K562 (cell line): Measurements from ENCODE around the gene ALK. TPM values are rescaled to one million over a fixed set of nuclear protein-coding genes. Genes with fewer than 3 reads are reported as not detected.

ENCODE experiments used
- ATAC-seq: fragments of 200-7000 bp; cut with Tn5 transposase; 3 replicates; pipeline ENCODE4 v1.9.1; 2020; ENCODE audit warnings: moderate library complexity
- BruUV-seq: library from RNA; stranded (reverse); fragments of 400-500 nt; replicated peaks from 2 replicates; lab custom pipeline; 2021; lab: Mats Ljungman, UMichigan
- CTCF ChIA-PET: fragments of 300-600 bp; formaldehyde crosslinking; extraction: SDS; loops from one replicate; lab custom pipeline; 2021; ENCODE audit warnings: low intra/inter-chr PET ratio; lab: Yijun Ruan, JAX
- POLR2A ChIA-PET: fragments of 300-600, 350-650 bp; sonication (Branson Sonifier 250); formaldehyde crosslinking; extraction: SDS; loops from one replicate; lab custom pipeline; 2021; ENCODE audit warnings: antibody characterized with exemption, inconsistent platforms; lab: Yijun Ruan, JAX
- DNase-seq, 4 experiments: peaks; one replicate each; pipeline versions ENCODE4 v3.0.0 to v3.0.0-alpha.2; 2011 to 2018; ENCODE audit warnings: low spot score in 3 of 4, mixed read lengths in 3 of 4; ENCODE audit errors: extremely low read depth in 1 of 4
- FAIRE-seq: peaks from 2 replicates; lab custom pipeline; 2011; peaks lifted over from hg19 to GRCh38; lab: Jason Lieb, UNC
- H2AFZ ChIP-seq: 2 replicates; pipeline ENCODE4 v1.6.0; 2011; ENCODE audit warnings: low read depth, low read length, control low read depth, inconsistent platforms
- H3K27ac ChIP-seq: fragments of 200-600 bp; 3 replicates; pipeline ENCODE4 v1.8.0; 2011; ENCODE audit warnings: low read depth, mild to moderate bottlenecking, control low read depth, inconsistent platforms, low read length, moderate library complexity, mixed read lengths; ENCODE audit errors: extremely low read depth
- H3K27me3 ChIP-seq, 2 experiments: fragments of 300-600 bp in 1 of 2; 2 replicates in 1 of 2; 3 replicates in 1 of 2; pipeline versions ENCODE4 v1.6.0 to v1.8.0; 2011; ENCODE audit warnings: inconsistent platforms in 2 of 2, low read length in 2 of 2, mild to moderate bottlenecking in 1 of 2, mixed read lengths in 1 of 2, moderate library complexity in 1 of 2; ENCODE audit not compliant: control insufficient read depth in 2 of 2, insufficient read depth in 2 of 2
- H3K36me3 ChIP-seq: fragments of 300-600 bp; 3 replicates; pipeline ENCODE4 v1.8.0; 2011; ENCODE audit warnings: mild to moderate bottlenecking, low read length, inconsistent platforms; ENCODE audit not compliant: control insufficient read depth, insufficient read depth
- H3K4me1 ChIP-seq, 2 experiments: fragments of 200-600 bp in 1 of 2; replicated peaks in 1 of 2; 2 replicates in 1 of 2; 3 replicates in 1 of 2; pipeline versions ENCODE4 v1.5.1 to v1.8.0; 2011; ENCODE audit warnings: inconsistent platforms in 2 of 2, low read length in 2 of 2, mild to moderate bottlenecking in 1 of 2, mixed read lengths in 1 of 2, moderate library complexity in 1 of 2; ENCODE audit not compliant: control insufficient read depth in 2 of 2, insufficient read depth in 2 of 2
- H3K4me2 ChIP-seq: 2 replicates; pipeline ENCODE4 v1.6.1; 2011; ENCODE audit warnings: low read length, control low read depth, inconsistent platforms, mixed read lengths; ENCODE audit not compliant: insufficient read depth
- H3K4me3 ChIP-seq: fragments of 200-600 bp; sonication (generic), shearing (Covaris generic); 2 replicates; pipeline ENCODE4 v1.5.1; 2016; ENCODE audit warnings: control low read depth, inconsistent platforms
- H3K79me2 ChIP-seq: fragments of 200-600 bp; 3 replicates; pipeline ENCODE4 v1.8.0; 2011; ENCODE audit warnings: low read length, inconsistent platforms; ENCODE audit not compliant: control insufficient read depth, insufficient read depth
- H3K9ac ChIP-seq, 2 experiments: 2 replicates each; pipeline versions ENCODE4 v1.6.0 to v1.6.1; 2011; ENCODE audit warnings: low read depth in 2 of 2, low read length in 2 of 2, control low read depth in 1 of 2, inconsistent platforms in 1 of 2, mild to moderate bottlenecking in 1 of 2, mixed read lengths in 1 of 2; ENCODE audit not compliant: insufficient read depth in 1 of 2
- H3K9me1 ChIP-seq: one replicate; pipeline ENCODE4 v1.6.0; 2011; ENCODE audit warnings: inconsistent platforms, mild to moderate bottlenecking, low read length, moderate library complexity; ENCODE audit not compliant: control insufficient read depth, insufficient read depth
- H3K9me3 ChIP-seq: replicated peaks from 2 replicates; pipeline ENCODE4 v1.5.1; 2011; ENCODE audit warnings: low read depth, low read length, inconsistent platforms; ENCODE audit not compliant: control insufficient read depth, insufficient read depth
- H4K20me1 ChIP-seq: replicated peaks from 2 replicates; pipeline ENCODE4 v1.6.1; 2011; ENCODE audit warnings: low read length, inconsistent platforms, mixed read lengths; ENCODE audit not compliant: control insufficient read depth, insufficient read depth
- BCOR ChIP-seq: fragments of 450-650 bp; IDR thresholded peaks from 2 replicates; pipeline ENCODE4 v1.6.1; 2016
- HMG20B ChIP-seq: fragments of 250-450 bp; sonication (Bioruptor Pico); IDR thresholded peaks from 2 replicates; pipeline ENCODE4 v1.5.0; 2021; ENCODE audit warnings: mild to moderate bottlenecking
- MCM3 ChIP-seq: fragments of 450-650 bp; IDR thresholded peaks from 2 replicates; pipeline ENCODE4 v1.6.1; 2016
- PRPF4 ChIP-seq: fragments of 200-400 bp; formaldehyde crosslinking; IDR thresholded peaks from one replicate; pipeline ENCODE4 v1.6.1; 2017; ENCODE audit warnings: low read length, low read depth, mild to moderate bottlenecking; ENCODE audit not compliant: insufficient read depth, poor library complexity, severe bottlenecking
- SIRT6 ChIP-seq: IDR thresholded peaks from one replicate; pipeline ENCODE4 v1.6.1; 2012; ENCODE audit warnings: low read depth, mild to moderate bottlenecking, control low read depth, inconsistent platforms, low read length, moderate library complexity
- U2AF2 ChIP-seq: fragments of 200-400 bp; formaldehyde crosslinking; optimal IDR thresholded peaks from 2 replicates; pipeline ENCODE3; 2017; ENCODE audit warnings: low read depth, mild to moderate bottlenecking, low read length
- ZC3H4 ChIP-seq: sonication (generic); formaldehyde crosslinking; IDR thresholded peaks from 2 replicates; pipeline ENCODE4 v1.9.0; 2021; ENCODE audit warnings: missing genetic modification reagents, borderline replicate concordance
- ZNF124 ChIP-seq: sonication (generic); formaldehyde crosslinking; IDR thresholded peaks from 2 replicates; pipeline ENCODE4 v1.8.1; 2022; ENCODE audit warnings: missing genetic modification reagents
- ZNF175 ChIP-seq: fragments of 200-800 bp; sonication (Bioruptor generic); IDR thresholded peaks from 2 replicates; pipeline ENCODE4 v1.6.1; 2016; ENCODE audit warnings: low read depth, mild to moderate bottlenecking, missing genetic modification characterization, missing compliant biosample characterization
- ZNF3 ChIP-seq: fragments of 250-450 bp; sonication (Bioruptor Pico); IDR thresholded peaks from 2 replicates; pipeline ENCODE4 v1.5.0; 2021; ENCODE audit warnings: mild to moderate bottlenecking, moderate library complexity
- ZSCAN29 ChIP-seq: fragments of 450-650 bp; IDR thresholded peaks from 2 replicates; pipeline ENCODE4 v1.6.1; 2017
- WGBS: fragments of 100-300 bp; shearing (Covaris generic); methylation state at CpG from one replicate; pipeline ENCODE4 v1.1.6; 2016; ENCODE audit warnings: low coverage, mixed read lengths; ENCODE audit not compliant: insufficient coverage; ENCODE audit errors: missing lambda C conversion rate; 5-methylcytosine and 5-hydroxymethylcytosine counted together
- in situ Hi-C: fragments of 300-500 bp; cut with MboI; formaldehyde crosslinking; loops from 4 replicates; pipeline ENCODE4 v1.15.0; 2018; ENCODE audit warnings: inconsistent platforms, mixed read lengths
- intact Hi-C: fragments of 100-400 bp; cut with micrococcal nuclease; formaldehyde crosslinking; loops from 2 replicates; pipeline ENCODE4 v1.14.2; 2022
- polyA plus RNA-seq, 8 experiments: library from polyadenylated mRNA; depleted of rRNA in 4 of 8; stranded (reverse) in 5 of 8; unstranded in 3 of 8; fragments of >200 nt; fragmentation: Nextera tagmentation in 2 of 8; fragmentation: Illumina TruSeq in 1 of 8; extraction: Ambion mirVana in 2 of 8; extraction: Trizol in 1 of 8; gene quantifications; 2 replicates each; pipeline versions ENCODE4 v1.2.1 to v1.2.3, GENCODE V29; 2011 to 2014; ENCODE audit warnings: inconsistent platforms in 1 of 8, missing spikeins in 1 of 8
- total RNA-seq, 7 experiments: library from RNA; depleted of rRNA in 6 of 7; stranded (reverse); fragments of >200 nt in 6 of 7; fragmentation: Illumina TruSeq in 2 of 7; extraction: Trizol in 2 of 7; gene quantifications; 2 replicates each; pipeline versions ENCODE4 v1.2.1 to v1.2.3, GENCODE V29; 2011 to 2021; ENCODE audit warnings: low replicate concordance in 1 of 7
- TF ChIP-seq, protein P1 (sequence below): fragments of 450-650 bp; IDR thresholded peaks from 2 replicates; pipeline ENCODE4 v1.6.1; 2016
- TF ChIP-seq, protein P2 (sequence below), 2 experiments: IDR thresholded peaks in 1 of 2; conservative IDR thresholded peaks in 1 of 2; 2 replicates each; pipeline ENCODE4 v1.6.1; 2016; ENCODE audit warnings: low read depth in 2 of 2, mild to moderate bottlenecking in 1 of 2, missing compliant biosample characterization in 1 of 2, missing genetic modification characterization in 1 of 2, moderate library complexity in 1 of 2
- TF ChIP-seq, protein P3 (sequence below): fragments of 450-650 bp; IDR thresholded peaks from 2 replicates; pipeline ENCODE4 v1.6.1; 2018; ENCODE audit not compliant: partially characterized antibody

Gene ALK
- total and polyA plus RNA-seq, 9 of the 15 experiments (the other 6 are each of a cell fraction or from before 2014, with no cell fraction given): not detected

DNA sequence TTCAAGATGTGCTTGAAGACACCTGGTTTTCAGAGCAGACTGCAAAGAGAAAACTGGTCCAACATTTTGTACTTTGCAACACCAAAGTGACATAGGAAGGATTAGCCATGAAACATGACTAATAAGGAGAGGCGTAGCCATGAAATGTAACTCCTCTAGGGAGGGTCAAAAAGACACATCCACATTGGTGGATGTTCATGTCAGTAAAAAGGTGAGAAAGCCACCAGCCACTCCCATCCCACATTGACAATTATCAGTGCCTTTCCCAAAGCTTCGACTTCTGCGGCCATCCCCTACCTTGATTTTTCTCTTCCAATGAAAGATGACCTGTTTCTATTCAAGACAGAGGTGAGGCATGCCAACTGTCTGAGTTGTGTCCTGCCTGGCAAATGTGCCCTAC, 223.2 kb downstream of the ALK start:
- no peak for DNase-seq
- H4K20me1 ChIP-seq: no peaks in the 10 kb centered on the region; the same call in 1 of the 2 replicates
- no peaks in the 10 kb centered on the region for H3K27me3 ChIP-seq
- TF ChIP-seq SIRT6: no peak
- TF ChIP-seq, protein P1, sequence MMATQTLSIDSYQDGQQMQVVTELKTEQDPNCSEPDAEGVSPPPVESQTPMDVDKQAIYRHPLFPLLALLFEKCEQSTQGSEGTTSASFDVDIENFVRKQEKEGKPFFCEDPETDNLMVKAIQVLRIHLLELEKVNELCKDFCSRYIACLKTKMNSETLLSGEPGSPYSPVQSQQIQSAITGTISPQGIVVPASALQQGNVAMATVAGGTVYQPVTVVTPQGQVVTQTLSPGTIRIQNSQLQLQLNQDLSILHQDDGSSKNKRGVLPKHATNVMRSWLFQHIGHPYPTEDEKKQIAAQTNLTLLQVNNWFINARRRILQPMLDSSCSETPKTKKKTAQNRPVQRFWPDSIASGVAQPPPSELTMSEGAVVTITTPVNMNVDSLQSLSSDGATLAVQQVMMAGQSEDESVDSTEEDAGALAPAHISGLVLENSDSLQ: peak; percentile 86
- TF ChIP-seq, protein P2, sequence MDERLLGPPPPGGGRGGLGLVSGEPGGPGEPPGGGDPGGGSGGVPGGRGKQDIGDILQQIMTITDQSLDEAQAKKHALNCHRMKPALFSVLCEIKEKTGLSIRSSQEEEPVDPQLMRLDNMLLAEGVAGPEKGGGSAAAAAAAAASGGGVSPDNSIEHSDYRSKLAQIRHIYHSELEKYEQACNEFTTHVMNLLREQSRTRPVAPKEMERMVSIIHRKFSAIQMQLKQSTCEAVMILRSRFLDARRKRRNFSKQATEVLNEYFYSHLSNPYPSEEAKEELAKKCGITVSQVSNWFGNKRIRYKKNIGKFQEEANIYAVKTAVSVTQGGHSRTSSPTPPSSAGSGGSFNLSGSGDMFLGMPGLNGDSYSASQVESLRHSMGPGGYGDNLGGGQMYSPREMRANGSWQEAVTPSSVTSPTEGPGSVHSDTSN (CRISPR knock-in tag; IDR thresholded peaks at IDR 0.05; ENCODE audit: low read depth): no peak
- TF ChIP-seq, protein P2 (tag; conservative IDR thresholded peaks at IDR 0.05; ENCODE audit: low read depth): 0 out of 2 replicates have a peak, but pooled peaks have one; percentile 12
- TF ChIP-seq, protein P3, sequence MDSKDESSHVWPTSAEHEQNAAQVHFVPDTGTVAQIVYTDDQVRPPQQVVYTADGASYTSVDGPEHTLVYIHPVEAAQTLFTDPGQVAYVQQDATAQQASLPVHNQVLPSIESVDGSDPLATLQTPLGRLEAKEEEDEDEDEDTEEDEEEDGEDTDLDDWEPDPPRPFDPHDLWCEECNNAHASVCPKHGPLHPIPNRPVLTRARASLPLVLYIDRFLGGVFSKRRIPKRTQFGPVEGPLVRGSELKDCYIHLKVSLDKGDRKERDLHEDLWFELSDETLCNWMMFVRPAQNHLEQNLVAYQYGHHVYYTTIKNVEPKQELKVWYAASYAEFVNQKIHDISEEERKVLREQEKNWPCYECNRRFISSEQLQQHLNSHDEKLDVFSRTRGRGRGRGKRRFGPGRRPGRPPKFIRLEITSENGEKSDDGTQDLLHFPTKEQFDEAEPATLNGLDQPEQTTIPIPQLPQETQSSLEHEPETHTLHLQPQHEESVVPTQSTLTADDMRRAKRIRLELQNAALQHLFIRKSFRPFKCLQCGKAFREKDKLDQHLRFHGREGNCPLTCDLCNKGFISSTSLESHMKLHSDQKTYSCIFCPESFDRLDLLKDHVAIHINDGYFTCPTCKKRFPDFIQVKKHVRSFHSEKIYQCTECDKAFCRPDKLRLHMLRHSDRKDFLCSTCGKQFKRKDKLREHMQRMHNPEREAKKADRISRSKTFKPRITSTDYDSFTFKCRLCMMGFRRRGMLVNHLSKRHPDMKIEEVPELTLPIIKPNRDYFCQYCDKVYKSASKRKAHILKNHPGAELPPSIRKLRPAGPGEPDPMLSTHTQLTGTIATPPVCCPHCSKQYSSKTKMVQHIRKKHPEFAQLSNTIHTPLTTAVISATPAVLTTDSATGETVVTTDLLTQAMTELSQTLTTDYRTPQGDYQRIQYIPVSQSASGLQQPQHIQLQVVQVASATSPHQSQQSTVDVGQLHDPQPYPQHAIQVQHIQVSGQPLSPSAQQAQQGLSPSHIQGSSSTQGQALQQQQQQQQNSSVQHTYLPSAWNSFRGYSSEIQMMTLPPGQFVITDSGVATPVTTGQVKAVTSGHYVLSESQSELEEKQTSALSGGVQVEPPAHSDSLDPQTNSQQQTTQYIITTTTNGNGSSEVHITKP: no peak
- no peak for TF ChIP-seq MCM3
- no peak for TF ChIP-seq PRPF4
- TF ChIP-seq ZNF175: no peak
- TF ChIP-seq ZNF124 (CRISPR knock-in tag): no peak
- TF ChIP-seq U2AF2: no peak
- TF ChIP-seq ZNF3 (CRISPR knock-in tag): no peak
- no peak for TF ChIP-seq HMG20B (CRISPR knock-in tag)
- no peak for TF ChIP-seq ZSCAN29
- no peak for TF ChIP-seq ZC3H4 (CRISPR knock-in tag)
- no peak for TF ChIP-seq BCOR
- TF ChIP-seq, all 486 proteins: peak for 2
- Histone ChIP-seq H3K4me3 (no peak overlapping the region), H3K9me3 (no peaks in the 10 kb centered on the region), H3K4me1 (no peaks in the 10 kb centered on the region), H3K27ac (no peak overlapping the region), H3K4me2 (no peak overlapping the region), H2AFZ (no peak overlapping the region), H3K9me1 (no peaks in the 10 kb centered on the region), H3K36me3 (no peaks in the 10 kb centered on the region), H3K9ac (no peak overlapping the region), H3K79me2 (no peaks in the 10 kb centered on the region)
- 0% methylated on average over 3 of the region's 3 CpGs for WGBS
- ATAC-seq (no peak), FAIRE-seq (no peak)
- ChIA-PET CTCF (no interaction called here), POLR2A (no interaction called here)
- BruUV-seq: no TSS peak
- in situ Hi-C loops (no loop called here), intact Hi-C loops (no loop called here)
